ENCODE data around the gene DCHS2. TPM values are rescaled to one million over a fixed set of nuclear protein-coding genes. Genes with fewer than 3 reads are reported as not detected.

Gene DCHS2
- total RNA-seq, 5 donors from 2014 or later (not counting 1 experiment from before 2014, with no cell fraction given), result 0.09 to 0.44 (median 0.13) TPM; not detected in 2

DNA sequence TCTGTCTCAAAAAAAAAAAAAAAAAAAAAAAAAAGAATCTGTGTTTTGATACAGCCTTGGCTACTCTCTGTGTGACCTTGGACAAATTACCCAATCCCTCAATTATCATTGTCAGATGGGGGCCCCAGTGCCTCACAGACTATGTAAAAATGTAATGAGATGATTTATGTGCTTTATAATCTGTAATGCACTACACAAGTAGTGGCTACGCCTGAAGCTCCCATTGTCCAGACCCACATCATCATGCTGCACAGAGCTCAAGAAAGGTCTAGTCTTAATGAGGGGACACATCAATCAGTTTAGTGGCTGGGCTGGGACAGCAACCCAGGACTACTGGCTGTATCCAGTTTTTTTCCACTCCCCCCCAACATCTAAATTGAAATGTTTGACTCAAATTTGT is 308.3 kb downstream of the DCHS2 start:
- H3K27me3 ChIP-seq (replicated peaks in 1 of 2; ENCODE audit: control insufficient read depth in 2 of 2, extremely low read depth in 1 of 2, insufficient read depth in 2 of 2, low read length in 1 of 2), result no peaks in the 10 kb centered on the region
- H3K9me3 ChIP-seq, result no peaks in the 10 kb centered on the region
- peaks cover 4 to 19% of the 10 kb centered on the region in 2 donors for H3K27me3 Mint-ChIP-seq
- no peak for DNase-seq
- no peak for ATAC-seq (replicated peaks in 1 of 4)
- no peak overlapping the region for H3K4me3 Mint-ChIP-seq
- H3K36me3 ChIP-seq (ENCODE audit: control insufficient read depth in 2 of 2, extremely low read depth in 1 of 2, insufficient read depth in 1 of 2, low read length in 1 of 2), result no peaks in the 10 kb centered on the region
- ChIA-PET CTCF (interaction anchor here in 1 of 2 donors (0.7 kb wide), 1 partner anchor 32 kb away, joined by 11 read pairs; no protein-coding TSS in a partner anchor), POLR2A (no interaction called here)
- no peaks in the 10 kb centered on the region for H3K4me1 Mint-ChIP-seq
- no peaks in the 10 kb centered on the region for H3K4me1 ChIP-seq (ENCODE audit: control insufficient read depth in 1 of 2, extremely low read depth in 1 of 2, insufficient read depth in 2 of 2, low read length in 2 of 2)
- no CpG with 5 or more reads among the region's 1 CpG for WGBS (ENCODE audit: insufficient coverage)
- H3K9me3 Mint-ChIP-seq, result no peaks in the 10 kb centered on the region
- no peak overlapping the region for H3K27ac Mint-ChIP-seq
- no peaks in the 10 kb centered on the region for H3K36me3 Mint-ChIP-seq
- H3K27ac ChIP-seq (ENCODE audit: low read length), result no peak overlapping the region
- H3K4me3 ChIP-seq (ENCODE audit: control insufficient read depth in 1 of 2, extremely low read depth in 1 of 2, low read length in 1 of 2), result no peak overlapping the region

Other genes with a start within 250 kb of the DCHS2 start
- gene PLRG1, start 58.6 kb upstream of the DCHS2 start, total RNA-seq, result 10 to 100 TPM; 58.7 to 77.4 (median 62.7) TPM
- gene FGB, start 71.2 kb upstream of the DCHS2 start, total RNA-seq, result 1 to 10 TPM in 3 of 5 donors, not detected in 2; 2.5 to 4.2 (median 3.0) TPM
- gene FGA, start 98.9 kb upstream of the DCHS2 start, total RNA-seq, result 1 to 10 TPM in 3 of 5 donors, not detected in 2; 4.6 to 6.9 (median 4.8) TPM
- gene FGG, start 120.9 kb upstream of the DCHS2 start, total RNA-seq, result 1 to 10 TPM in 3 of 5 donors, not detected in 2; 1.7 to 4.9 (median 3.6) TPM